SH-SY5Y (cell line): Measurements from ENCODE around the gene GALNT12.

Source experiments
- GATA2 ChIP-seq: IDR thresholded peaks from 2 replicates; pipeline ENCODE4 v1.6.1; 2011; ENCODE audit warnings: mild to moderate bottlenecking, low read depth, low read length
- GATA3 ChIP-seq: IDR thresholded peaks from 2 replicates; pipeline ENCODE4 v1.6.1; 2011; ENCODE audit warnings: low read depth, mild to moderate bottlenecking, low read length, moderate library complexity

Gene GALNT12

GRCh38 chr9:98887918-98888510 is 80.5 kb downstream of the GALNT12 start:
- TF ChIP-seq GATA3 (no peak), GATA2 (no peak)

- TF ChIP-seq GATA2 (no peak), GATA3 (no peak)
These were observed 81.4 kb downstream of the GALNT12 start for GRCh38 chr9:98888801-98889421.

- TF ChIP-seq GATA2: no peak
- no peak for TF ChIP-seq GATA3
These were observed 82.8 kb downstream of the GALNT12 start for GRCh38 chr9:98890256-98890655.

- TF ChIP-seq GATA2 (no peak), GATA3 (no peak)
These were observed 84.8 kb downstream of the GALNT12 start for GRCh38 chr9:98892288-98892687.

- TF ChIP-seq GATA2 (no peak), GATA3 (no peak)
These were observed 85.2 kb downstream of the GALNT12 start for GRCh38 chr9:98892690-98893089.

- TF ChIP-seq GATA2: no peak
- no peak for TF ChIP-seq GATA3
These were observed 86.7 kb downstream of the GALNT12 start for GRCh38 chr9:98894171-98894570.

- TF ChIP-seq GATA3 (no peak), GATA2 (no peak)
These were observed 87.3 kb downstream of the GALNT12 start for GRCh38 chr9:98894761-98895160.

- no peak for TF ChIP-seq GATA3
- no peak for TF ChIP-seq GATA2
These were observed 89.2 kb downstream of the GALNT12 start for GRCh38 chr9:98896632-98897031.

- TF ChIP-seq GATA2 (no peak), GATA3 (no peak)
These were observed 90.3 kb downstream of the GALNT12 start for GRCh38 chr9:98897745-98898144.

- TF ChIP-seq GATA2: no peak
- TF ChIP-seq GATA3: no peak
These were observed 92.1 kb downstream of the GALNT12 start for GRCh38 chr9:98899408-98900056.
